ENCODE data around the gene CD274. TPM values are rescaled to one million over a fixed set of nuclear protein-coding genes. Genes with fewer than 3 reads are reported as not detected.

The CD274 gene
- total and polyA plus RNA-seq, 2 of the 8 experiments (the other 6 are each of a cell fraction or from before 2014, with no cell fraction given): 0.08 to 0.15 TPM

DNA sequence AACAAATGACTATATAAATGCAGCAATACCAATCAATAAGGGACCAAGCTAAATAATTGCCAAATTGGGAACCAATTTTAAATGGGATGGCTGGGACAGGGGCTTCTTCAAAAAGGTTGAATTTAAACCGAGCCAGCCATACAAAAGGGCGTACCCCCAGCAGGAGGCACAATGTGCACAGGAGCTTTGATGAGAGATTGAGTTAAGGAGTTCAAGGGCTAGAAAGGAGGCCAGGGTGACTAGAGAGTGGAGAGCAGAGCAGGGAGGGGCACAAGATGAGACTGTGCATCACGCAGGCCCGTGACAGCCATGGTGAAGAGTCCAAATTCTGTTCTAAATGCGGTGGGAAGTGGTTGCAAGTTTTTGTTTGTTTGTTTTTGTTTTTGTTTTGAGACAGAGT is 36.6 kb downstream of the CD274 start:
- 93% methylated on average over 5 of the region's 5 CpGs; no CpG with 5 or more reads in 1 of the 2 experiments for WGBS, 2 experiments (ENCODE audit: extremely low coverage in 1 of 2, insufficient coverage in 1 of 2, insufficient read length in 1 of 2, insufficient replicate concordance in 2 of 2, low coverage in 1 of 2, low lambda C conversion rate in 2 of 2, missing lambda C conversion rate in 1 of 2)
- POLR2A ChIA-PET (ENCODE audit: partially characterized antibody): no interaction called here
- no peak overlapping the region for H2AK5ac ChIP-seq (ENCODE audit: low read depth, low read length)

More for the DNA sequence above, 36.6 kb downstream of the CD274 start:
- CTCF ChIA-PET (ENCODE audit: partially characterized antibody): interaction anchor here (0.7 to 0.9 kb wide), 2 partner anchors 84 to 86 kb away, joined by 3 read pairs; no protein-coding TSS in a partner anchor
- Histone ChIP-seq H3K9me3 (ENCODE audit: insufficient read depth in 2 of 2, low read depth in 1 of 2, low read length in 1 of 2) (peaks cover 0 to 4% of the 10 kb centered on the region in 2 experiments; a peak in 1 of 4 replicates), H3K4me2 (ENCODE audit: insufficient read depth in 1 of 2, low read depth in 2 of 2, low read length in 2 of 2) (no peak overlapping the region), H3K27ac (ENCODE audit: low read depth, low read length) (no peak overlapping the region), H3K56ac (replicated peaks; ENCODE audit: insufficient read length, low read depth, low read length) (no peak overlapping the region), H3K18ac (ENCODE audit: extremely low read depth, low read length) (no peak overlapping the region), H3K9ac (replicated peaks in 1 of 4; ENCODE audit: extremely low read depth in 1 of 4, low read depth in 3 of 4, low read length in 3 of 4) (no peak overlapping the region), H2BK120ac (replicated peaks; ENCODE audit: low read depth, low read length) (no peak overlapping the region), H4K20me1 (replicated peaks in 1 of 2; ENCODE audit: control insufficient read depth in 1 of 2, insufficient read depth in 2 of 2, low read length in 2 of 2) (no peaks in the 10 kb centered on the region), H3K23me2 (ENCODE audit: low read depth, low read length) (no peaks in the 10 kb centered on the region), H3K23ac (ENCODE audit: insufficient read length) (no peak overlapping the region), H3K4me1 (replicated peaks in 1 of 4; ENCODE audit: control insufficient read depth in 3 of 4, insufficient read depth in 4 of 4, low read length in 3 of 4) (no peaks in the 10 kb centered on the region), H2AFZ (ENCODE audit: low read length) (no peak overlapping the region), H2BK20ac (ENCODE audit: low read length) (no peak overlapping the region), H4K91ac (replicated peaks; ENCODE audit: insufficient read length, low read length) (no peak overlapping the region), H3K4ac (replicated peaks; ENCODE audit: insufficient read length, low read depth, low read length) (no peak overlapping the region), H3K4me3 (ENCODE audit: extremely low read depth in 1 of 4, insufficient read depth in 2 of 4, low read depth in 3 of 4, low read length in 4 of 4) (no peak overlapping the region), H2BK5ac (ENCODE audit: low read depth, low read length) (no peak overlapping the region), H3K79me1 (ENCODE audit: low read depth, low read length) (no peaks in the 10 kb centered on the region), H3K27me3 (replicated peaks in 1 of 4; ENCODE audit: control insufficient read depth in 3 of 4, extremely low read depth in 1 of 4, insufficient read depth in 3 of 4, low read length in 3 of 4) (no peaks in the 10 kb centered on the region), H3K14ac (ENCODE audit: insufficient read length) (no peak overlapping the region), H2BK15ac (ENCODE audit: low read length) (no peak overlapping the region), H4K5ac (ENCODE audit: insufficient read length, low read depth, low read length) (no peak overlapping the region), H3K36me3 (ENCODE audit: control insufficient read depth in 2 of 4, insufficient read depth in 4 of 4, low read length in 3 of 4) (no peaks in the 10 kb centered on the region), H4K8ac (ENCODE audit: extremely low read depth, insufficient read depth, low read length) (no peak overlapping the region), H2BK12ac (ENCODE audit: low read depth, low read length) (no peak overlapping the region), H3K79me2 (ENCODE audit: control insufficient read depth in 1 of 2, insufficient read depth in 2 of 2, low read length in 2 of 2) (no peaks in the 10 kb centered on the region)
- no peak for FAIRE-seq
- TF ChIP-seq TBP (IDR thresholded peaks at IDR 0.05; ENCODE audit: low read depth, low read length): no peak
- no peak for TF ChIP-seq E2F6 (IDR thresholded peaks at IDR 0.05)
- no peak for TF ChIP-seq BCL11A (IDR thresholded peaks at IDR 0.05; ENCODE audit: low read depth in 2 of 2, low read length in 2 of 2)
- TF ChIP-seq SIRT6 (IDR thresholded peaks at IDR 0.05; ENCODE audit: low read length): no peak
- TF ChIP-seq HDAC2 (IDR thresholded peaks at IDR 0.05; ENCODE audit: borderline replicate concordance in 1 of 2, low read depth in 2 of 2, low read length in 2 of 2): no peak
- TF ChIP-seq BACH1 (IDR thresholded peaks at IDR 0.05; ENCODE audit: low read length): no peak
- no peak for TF ChIP-seq SP1 (IDR thresholded peaks at IDR 0.05; ENCODE audit: low read depth, low read length)
- TF ChIP-seq ATF3 (IDR thresholded peaks at IDR 0.05; ENCODE audit: insufficient read depth, low read depth, low read length): no peak
- TF ChIP-seq JUN (IDR thresholded peaks at IDR 0.05; ENCODE audit: low read depth, low read length): no peak
- TF ChIP-seq CTBP2 (IDR thresholded peaks at IDR 0.05; ENCODE audit: borderline replicate concordance, insufficient read depth, insufficient read length, low read length): no peak
- DNase-seq (ENCODE audit: low read depth in 1 of 2, low spot score in 2 of 2): no peak
